ENCODE measurements around the gene ZPR1. TPM values are rescaled to one million over a fixed set of nuclear protein-coding genes. Genes with fewer than 3 reads are reported as not detected.

The ZPR1 gene
- total RNA-seq, 5 donors from 2014 or later (not counting 1 experiment from before 2014, with no cell fraction given) = 57.8 to 113 (median 62.2) TPM

DNA sequence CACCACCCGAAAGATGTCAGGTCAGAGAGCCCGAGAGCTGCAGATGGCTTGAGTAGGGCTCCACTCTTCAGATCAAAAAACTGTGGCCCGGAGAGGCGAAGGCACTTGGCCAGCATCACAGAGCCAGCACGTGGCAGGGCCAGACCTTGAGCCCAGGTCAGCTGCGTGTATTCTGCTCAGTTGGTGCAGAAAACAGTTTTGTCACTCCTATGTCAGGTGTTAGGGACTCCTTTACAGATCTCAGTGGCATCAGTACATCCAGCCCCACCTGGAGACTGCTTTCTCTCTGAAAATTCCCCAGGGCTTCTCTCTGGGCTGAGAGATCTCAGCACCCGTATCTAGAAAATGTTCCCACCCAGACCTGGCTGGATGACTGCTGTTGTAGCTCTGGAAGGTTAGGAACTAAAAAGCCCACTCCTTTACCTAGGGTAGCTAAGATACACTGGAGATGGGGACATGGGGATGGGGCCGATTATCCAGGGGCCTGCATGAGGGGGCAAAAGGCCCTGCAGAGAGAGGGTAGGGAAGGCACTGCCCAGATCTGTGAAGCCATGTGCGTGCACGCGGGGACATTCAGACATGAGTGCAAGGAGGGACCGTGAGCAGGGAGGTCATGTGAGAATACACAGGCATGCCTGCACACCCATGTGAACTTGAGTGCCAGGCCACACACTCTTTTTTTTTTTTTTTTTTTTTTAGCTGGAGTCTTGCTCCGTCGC lies 46.2 kb upstream of the ZPR1 start:
- Mint-ChIP-seq H3K4me1 (peaks cover 14 to 18% (median 15%) of the 10 kb centered on the region in 3 donors), H3K36me3 (no peaks in the 10 kb centered on the region), H3K9me3 (no peaks in the 10 kb centered on the region), H3K4me3 (peak overlapping the region in 2 of 3 donors; percentile 23 to 42), H3K27ac (peak overlapping the region in 1 of 2 donors; percentile 39), H3K27me3 (no peaks in the 10 kb centered on the region)
- DNase-seq (no peak), ATAC-seq (replicated peaks in 1 of 4) (no peak)
- Histone ChIP-seq H3K4me3 (ENCODE audit: control insufficient read depth in 1 of 2, extremely low read depth in 1 of 2, low read length in 1 of 2) (no peak overlapping the region), H3K27me3 (replicated peaks in 1 of 2; ENCODE audit: control insufficient read depth in 2 of 2, extremely low read depth in 1 of 2, insufficient read depth in 2 of 2, low read length in 1 of 2) (peaks cover 0 to 11% of the 10 kb centered on the region in 2 experiments), H3K4me1 (ENCODE audit: control insufficient read depth in 1 of 2, extremely low read depth in 1 of 2, insufficient read depth in 2 of 2, low read length in 2 of 2) (peaks cover 0 to 20% of the 10 kb centered on the region in 2 experiments), H3K9me3 (no peaks in the 10 kb centered on the region), H3K36me3 (ENCODE audit: control insufficient read depth in 2 of 2, extremely low read depth in 1 of 2, insufficient read depth in 1 of 2, low read length in 1 of 2) (no peaks in the 10 kb centered on the region), H3K27ac (ENCODE audit: low read length) (no peak overlapping the region)
- ChIA-PET POLR2A (interaction anchor here (0.6 to 0.7 kb wide), 2 partner anchors 96 to 305 kb away, joined by 3 to 4 read pairs; no protein-coding TSS in a partner anchor), CTCF (interaction anchor here in 1 of 2 donors (0.7 kb wide), 1 partner anchor 69 kb away, joined by 3 read pairs; no protein-coding TSS in a partner anchor)
- 94% methylated on average over 11 of the region's 14 CpGs for WGBS (ENCODE audit: insufficient coverage)

DNA sequence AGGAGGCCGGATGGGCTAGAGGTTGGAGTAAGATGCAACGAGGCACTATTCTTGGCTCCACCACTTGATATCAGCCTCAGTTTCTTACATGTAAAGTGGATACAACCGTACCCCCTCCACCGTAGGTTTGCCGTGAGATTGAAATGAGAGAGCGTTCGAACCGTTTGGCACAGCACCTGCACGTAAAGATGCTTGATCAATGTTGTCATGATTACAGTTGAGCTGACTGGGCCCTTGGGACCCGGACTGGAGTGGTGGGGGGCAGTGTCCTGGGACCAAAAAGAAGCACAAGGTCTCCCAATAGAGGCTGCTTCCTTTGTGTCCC lies 45.6 kb upstream of the ZPR1 start:
- no peak overlapping the region for H3K27ac ChIP-seq (ENCODE audit: low read length)
- H3K4me3 ChIP-seq (ENCODE audit: control insufficient read depth in 1 of 2, extremely low read depth in 1 of 2, low read length in 1 of 2) = no peak overlapping the region
- peaks cover 0 to 20% of the 10 kb centered on the region in 2 experiments for H3K4me1 ChIP-seq (ENCODE audit: control insufficient read depth in 1 of 2, extremely low read depth in 1 of 2, insufficient read depth in 2 of 2, low read length in 2 of 2)
- H3K9me3 ChIP-seq = no peaks in the 10 kb centered on the region
- peaks cover 14 to 18% (median 15%) of the 10 kb centered on the region in 3 donors for H3K4me1 Mint-ChIP-seq
- DNase-seq (no peak), ATAC-seq (replicated peaks in 1 of 4) (no peak)
- no peaks in the 10 kb centered on the region for H3K36me3 Mint-ChIP-seq
- H3K36me3 ChIP-seq (ENCODE audit: control insufficient read depth in 2 of 2, extremely low read depth in 1 of 2, insufficient read depth in 1 of 2, low read length in 1 of 2) = no peaks in the 10 kb centered on the region
- H3K27ac Mint-ChIP-seq = no peak overlapping the region
- H3K4me3 Mint-ChIP-seq = no peak overlapping the region
- WGBS (ENCODE audit: insufficient coverage) = 96% methylated on average over 7 of the region's 10 CpGs
- no peaks in the 10 kb centered on the region for H3K27me3 Mint-ChIP-seq
- no peaks in the 10 kb centered on the region for H3K9me3 Mint-ChIP-seq
- CTCF ChIA-PET = no interaction called here
- POLR2A ChIA-PET = no interaction called here
- H3K27me3 ChIP-seq (replicated peaks in 1 of 2; ENCODE audit: control insufficient read depth in 2 of 2, extremely low read depth in 1 of 2, insufficient read depth in 2 of 2, low read length in 1 of 2) = peaks cover 0 to 11% of the 10 kb centered on the region in 2 experiments

DNA sequence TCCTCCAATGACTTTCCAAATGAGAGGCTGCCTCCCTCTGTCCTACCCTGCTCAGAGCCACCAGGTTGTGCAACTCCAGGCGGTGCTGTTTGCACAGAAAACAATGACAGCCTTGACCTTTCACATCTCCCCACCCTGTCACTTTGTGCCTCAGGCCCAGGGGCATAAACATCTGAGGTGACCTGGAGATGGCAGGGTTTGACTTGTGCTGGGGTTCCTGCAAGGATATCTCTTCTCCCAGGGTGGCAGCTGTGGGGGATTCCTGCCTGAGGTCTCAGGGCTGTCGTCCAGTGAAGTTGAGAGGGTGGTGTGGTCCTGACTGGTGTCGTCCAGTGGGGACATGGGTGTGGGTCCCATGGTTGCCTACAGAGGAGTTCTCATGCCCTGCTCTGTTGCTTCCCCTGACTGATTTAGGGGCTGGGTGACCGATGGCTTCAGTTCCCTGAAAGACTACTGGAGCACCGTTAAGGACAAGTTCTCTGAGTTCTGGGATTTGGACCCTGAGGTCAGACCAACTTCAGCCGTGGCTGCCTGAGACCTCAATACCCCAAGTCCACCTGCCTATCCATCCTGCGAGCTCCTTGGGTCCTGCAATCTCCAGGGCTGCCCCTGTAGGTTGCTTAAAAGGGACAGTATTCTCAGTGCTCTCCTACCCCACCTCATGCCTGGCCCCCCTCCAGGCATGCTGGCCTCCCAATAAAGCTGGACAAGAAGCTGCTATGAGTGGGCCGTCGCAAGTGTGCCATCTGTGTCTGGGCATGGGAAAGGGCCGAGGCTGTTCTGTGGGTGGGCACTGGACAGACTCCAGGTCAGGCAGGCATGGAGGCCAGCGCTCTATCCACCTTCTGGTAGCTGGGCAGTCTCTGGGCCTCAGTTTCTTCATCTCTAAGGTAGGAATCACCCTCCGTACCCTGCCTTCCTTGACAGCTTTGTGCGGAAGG lies 44.8 kb upstream of the ZPR1 start:
- Histone ChIP-seq H3K4me1 (ENCODE audit: control insufficient read depth in 1 of 2, extremely low read depth in 1 of 2, insufficient read depth in 2 of 2, low read length in 2 of 2) (peaks cover 0 to 20% of the 10 kb centered on the region in 2 experiments), H3K4me3 (ENCODE audit: control insufficient read depth in 1 of 2, extremely low read depth in 1 of 2, low read length in 1 of 2) (no peak overlapping the region), H3K27ac (ENCODE audit: low read length) (no peak overlapping the region), H3K36me3 (ENCODE audit: control insufficient read depth in 2 of 2, extremely low read depth in 1 of 2, insufficient read depth in 1 of 2, low read length in 1 of 2) (no peaks in the 10 kb centered on the region), H3K9me3 (no peaks in the 10 kb centered on the region), H3K27me3 (replicated peaks in 1 of 2; ENCODE audit: control insufficient read depth in 2 of 2, extremely low read depth in 1 of 2, insufficient read depth in 2 of 2, low read length in 1 of 2) (peaks cover 0 to 11% of the 10 kb centered on the region in 2 experiments)
- POLR2A ChIA-PET = no interaction called here
- DNase-seq (no peak), ATAC-seq (replicated peaks in 1 of 4) (no peak)
- Mint-ChIP-seq H3K27me3 (no peaks in the 10 kb centered on the region), H3K4me3 (no peak overlapping the region), H3K36me3 (no peaks in the 10 kb centered on the region), H3K4me1 (peaks cover 14 to 18% (median 15%) of the 10 kb centered on the region in 3 donors), H3K27ac (no peak overlapping the region), H3K9me3 (no peaks in the 10 kb centered on the region)
- CTCF ChIA-PET = no interaction called here
- 83% methylated on average over 8 of the region's 13 CpGs for WGBS (ENCODE audit: insufficient coverage)

DNA sequence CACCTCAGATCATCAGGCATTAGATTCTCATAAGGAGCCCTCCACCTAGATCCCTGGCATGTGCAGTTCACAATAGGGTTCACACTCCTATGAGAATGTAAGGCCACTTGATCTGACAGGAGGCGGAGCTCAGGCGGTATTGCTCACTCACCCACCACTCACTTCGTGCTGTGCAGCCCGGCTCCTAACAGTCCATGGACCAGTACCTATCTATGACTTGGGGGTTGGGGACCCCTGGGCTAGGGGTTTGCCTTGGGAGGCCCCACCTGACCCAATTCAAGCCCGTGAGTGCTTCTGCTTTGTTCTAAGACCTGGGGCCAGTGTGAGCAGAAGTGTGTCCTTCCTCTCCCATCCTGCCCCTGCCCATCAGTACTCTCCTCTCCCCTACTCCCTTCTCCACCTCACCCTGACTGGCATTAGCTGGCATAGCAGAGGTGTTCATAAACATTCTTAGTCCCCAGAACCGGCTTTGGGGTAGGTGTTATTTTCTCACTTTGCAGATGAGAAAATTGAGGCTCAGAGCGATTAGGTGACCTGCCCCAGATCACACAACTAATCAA lies 44.0 kb upstream of the ZPR1 start:
- Mint-ChIP-seq H3K27ac (no peak overlapping the region), H3K9me3 (no peaks in the 10 kb centered on the region), H3K4me3 (no peak overlapping the region), H3K27me3 (no peaks in the 10 kb centered on the region), H3K4me1 (peaks cover 14 to 18% (median 15%) of the 10 kb centered on the region in 3 donors), H3K36me3 (no peaks in the 10 kb centered on the region)
- H3K4me1 ChIP-seq (ENCODE audit: control insufficient read depth in 1 of 2, extremely low read depth in 1 of 2, insufficient read depth in 2 of 2, low read length in 2 of 2) = peaks cover 0 to 20% of the 10 kb centered on the region in 2 experiments
- DNase-seq (no peak), ATAC-seq (replicated peaks in 1 of 4) (no peak)
- peaks cover 0 to 14% of the 10 kb centered on the region in 2 experiments for H3K27me3 ChIP-seq (replicated peaks in 1 of 2; ENCODE audit: control insufficient read depth in 2 of 2, extremely low read depth in 1 of 2, insufficient read depth in 2 of 2, low read length in 1 of 2)
- H3K27ac ChIP-seq (ENCODE audit: low read length) = no peak overlapping the region
- H3K4me3 ChIP-seq (ENCODE audit: control insufficient read depth in 1 of 2, extremely low read depth in 1 of 2, low read length in 1 of 2) = no peak overlapping the region
- no peaks in the 10 kb centered on the region for H3K9me3 ChIP-seq
- no peaks in the 10 kb centered on the region for H3K36me3 ChIP-seq (ENCODE audit: control insufficient read depth in 2 of 2, extremely low read depth in 1 of 2, insufficient read depth in 1 of 2, low read length in 1 of 2)
- ChIA-PET CTCF (no interaction called here), POLR2A (no interaction called here)
- WGBS (ENCODE audit: insufficient coverage) = 83% methylated on average over 2 of the region's 7 CpGs

DNA sequence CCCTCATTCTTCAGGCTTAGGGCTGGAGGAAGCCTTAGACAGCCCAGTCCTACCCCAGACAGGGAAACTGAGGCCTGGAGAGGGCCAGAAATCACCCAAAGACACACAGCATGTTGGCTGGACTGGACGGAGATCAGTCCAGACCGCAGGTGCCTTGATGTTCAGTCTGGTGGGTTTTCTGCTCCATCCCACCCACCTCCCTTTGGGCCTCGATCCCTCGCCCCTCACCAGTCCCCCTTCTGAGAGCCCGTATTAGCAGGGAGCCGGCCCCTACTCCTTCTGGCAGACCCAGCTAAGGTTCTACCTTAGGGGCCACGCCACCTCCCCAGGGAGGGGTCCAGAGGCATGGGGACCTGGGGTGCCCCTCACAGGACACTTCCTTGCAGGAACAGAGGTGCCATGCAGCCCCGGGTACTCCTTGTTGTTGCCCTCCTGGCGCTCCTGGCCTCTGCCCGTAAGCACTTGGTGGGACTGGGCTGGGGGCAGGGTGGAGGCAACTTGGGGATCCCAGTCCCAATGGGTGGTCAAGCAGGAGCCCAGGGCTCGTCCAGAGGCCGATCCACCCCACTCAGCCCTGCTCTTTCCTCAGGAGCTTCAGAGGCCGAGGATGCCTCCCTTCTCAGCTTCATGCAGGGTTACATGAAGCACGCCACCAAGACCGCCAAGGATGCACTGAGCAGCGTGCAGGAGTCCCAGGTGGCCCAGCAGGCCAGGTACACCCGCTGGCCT lies 42.5 kb upstream of the ZPR1 start:
- H3K4me1 ChIP-seq (ENCODE audit: control insufficient read depth in 1 of 2, extremely low read depth in 1 of 2, insufficient read depth in 2 of 2, low read length in 2 of 2) = peaks cover 0 to 7% of the 10 kb centered on the region in 2 experiments
- no peak for DNase-seq
- H3K9me3 Mint-ChIP-seq = no peaks in the 10 kb centered on the region
- POLR2A ChIA-PET = interaction anchor here in 1 of 2 donors (0.6 kb wide), 1 partner anchor 28 kb away, joined by 3 read pairs; no protein-coding TSS in a partner anchor
- no peaks in the 10 kb centered on the region for H3K27me3 Mint-ChIP-seq
- H3K27ac ChIP-seq (ENCODE audit: low read length) = no peak overlapping the region
- 84% methylated on average over 17 of the region's 17 CpGs for WGBS (ENCODE audit: insufficient coverage)
- no peak overlapping the region for H3K4me3 ChIP-seq (ENCODE audit: control insufficient read depth in 1 of 2, extremely low read depth in 1 of 2, low read length in 1 of 2)
- peaks cover 6 to 8% (median 6%) of the 10 kb centered on the region in 3 donors for H3K4me1 Mint-ChIP-seq
- no peaks in the 10 kb centered on the region for H3K9me3 ChIP-seq
- ATAC-seq (replicated peaks in 1 of 4) = no peak
- CTCF ChIA-PET = interaction anchor here in 1 of 2 donors (1.4 kb wide), 1 partner anchor 275 kb away, joined by 6 read pairs; no protein-coding TSS in a partner anchor
- no peak overlapping the region for H3K4me3 Mint-ChIP-seq
- H3K36me3 Mint-ChIP-seq = no peaks in the 10 kb centered on the region
- peaks cover 0 to 14% of the 10 kb centered on the region in 2 experiments for H3K27me3 ChIP-seq (replicated peaks in 1 of 2; ENCODE audit: control insufficient read depth in 2 of 2, extremely low read depth in 1 of 2, insufficient read depth in 2 of 2, low read length in 1 of 2)
- H3K27ac Mint-ChIP-seq = no peak overlapping the region
- H3K36me3 ChIP-seq (ENCODE audit: control insufficient read depth in 2 of 2, extremely low read depth in 1 of 2, insufficient read depth in 1 of 2, low read length in 1 of 2) = no peaks in the 10 kb centered on the region
